ENCODE results near the gene ZNF506. TPM values are rescaled to one million over a fixed set of nuclear protein-coding genes. Genes with fewer than 3 reads are reported as not detected.

The ZNF506 gene
- 8.7 and 10.6 TPM in 2 replicates for total RNA-seq

DNA sequence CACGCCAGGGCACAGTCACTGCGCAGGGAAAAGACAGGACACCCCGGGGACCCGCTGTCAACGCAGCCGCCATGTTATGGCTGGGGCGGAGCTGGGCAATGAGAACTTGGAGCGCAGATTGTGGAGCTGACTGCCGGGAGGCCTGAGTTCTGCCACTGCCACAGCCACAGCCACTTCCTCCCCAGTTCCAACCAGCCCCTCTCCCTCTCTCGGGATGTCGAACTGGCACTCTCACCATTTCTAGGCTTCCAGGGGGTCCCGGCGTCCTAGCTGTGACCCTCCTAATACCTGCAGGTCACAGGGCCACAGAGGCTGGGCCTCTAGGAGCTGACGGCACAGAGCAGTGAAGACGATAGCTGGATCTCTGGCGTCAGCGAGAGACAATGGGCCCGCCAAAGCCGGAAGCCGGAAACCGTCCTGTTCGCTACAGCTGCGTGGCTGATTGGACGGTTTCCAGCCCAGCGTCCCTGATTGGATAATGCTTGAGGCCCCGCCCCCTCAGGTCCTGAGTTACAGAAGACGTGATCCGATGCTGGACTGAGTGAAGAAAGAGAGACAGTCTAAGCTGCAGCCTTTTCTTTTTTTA, at the start of gene ZNF506:
Gene ZNF506 (minus strand): TSS at position 385 of the 586 bp plus-strand sequence. CDS start 147 bp downstream, at position 238.

DNA sequence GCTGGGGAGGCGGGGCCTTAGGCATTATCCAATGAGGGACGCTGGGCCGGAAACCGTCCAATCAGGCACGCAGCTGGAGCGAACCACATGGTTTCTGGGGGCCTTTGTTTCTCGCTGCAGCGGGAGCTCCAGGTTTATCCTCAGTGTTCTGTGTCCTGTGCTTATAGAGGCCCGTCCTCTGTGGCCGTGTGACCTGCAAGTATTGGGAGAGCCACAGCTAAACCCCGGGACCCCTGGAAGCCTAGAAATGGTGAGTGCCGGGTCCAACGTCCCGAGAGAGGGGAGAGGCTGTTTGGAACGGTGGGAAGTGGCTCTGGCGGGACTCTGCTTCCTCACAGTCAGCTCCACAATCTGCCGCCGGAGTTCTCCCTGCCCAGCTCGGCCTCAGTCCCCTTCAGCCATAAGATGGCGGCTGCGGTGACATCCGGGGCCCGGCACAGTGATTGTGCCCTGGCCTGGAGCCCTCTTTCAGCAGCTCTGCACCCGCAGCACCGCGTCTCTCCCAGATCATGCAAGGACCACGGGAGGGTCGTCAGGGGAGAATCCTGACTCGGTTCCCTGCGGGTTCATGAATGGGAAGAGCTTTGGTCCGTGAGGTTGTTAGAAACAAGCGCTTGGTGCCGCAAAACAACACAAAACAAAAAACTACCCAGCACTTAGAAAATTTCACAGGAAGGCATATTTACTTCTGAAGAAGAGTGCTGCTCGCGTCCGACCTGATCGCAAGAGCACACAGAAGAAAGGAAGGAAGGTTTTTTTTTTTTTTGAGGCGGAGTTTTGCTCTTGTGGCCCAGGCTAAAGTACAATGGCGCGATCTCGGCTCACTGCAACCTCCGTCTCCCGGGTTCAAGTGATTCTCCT, 44.4 kb upstream of the ZNF506 start, which contains the start of gene ZNF253:
Gene ZNF253 (plus strand): TSS at position 133 of the 861 bp plus-strand sequence. CDS start 115 bp downstream, at position 248.

Other genes with a start within 250 kb of the ZNF506 start
- 0.46 and 0.86 TPM in 2 replicates for gene PBX4, start 203.1 kb downstream of the ZNF506 start, total RNA-seq
- 27.2 and 37.4 TPM in 2 replicates for gene LPAR2, start 193.5 kb downstream of the ZNF506 start, total RNA-seq
- 11.6 and 29.2 TPM in 2 replicates for gene GMIP, start 178.1 kb downstream of the ZNF506 start, total RNA-seq
- gene ATP13A1, start 158.1 kb downstream of the ZNF506 start, total RNA-seq = 49.8 and 75.9 TPM in 2 replicates
- 3.6 and 4.4 TPM in 2 replicates for gene ZNF101, start 152.9 kb downstream of the ZNF506 start, total RNA-seq
- 1.4 and 1.7 TPM in 2 replicates for gene ZNF14, start 88.6 kb downstream of the ZNF506 start, total RNA-seq
- 1.1 and 2.2 TPM in 2 replicates for gene ZNF253, start 44.1 kb upstream of the ZNF506 start, total RNA-seq
- gene ZNF93, start 79.2 kb upstream of the ZNF506 start, total RNA-seq = 3.7 and 8.4 TPM in 2 replicates
- 1.4 and 1.5 TPM in 2 replicates for gene ZNF682, start 217.8 kb upstream of the ZNF506 start, total RNA-seq

Measured in hair follicular keratinocyte (primary cell).